ENCODE data around the gene MS4A18.

The MS4A18 gene

DNA sequence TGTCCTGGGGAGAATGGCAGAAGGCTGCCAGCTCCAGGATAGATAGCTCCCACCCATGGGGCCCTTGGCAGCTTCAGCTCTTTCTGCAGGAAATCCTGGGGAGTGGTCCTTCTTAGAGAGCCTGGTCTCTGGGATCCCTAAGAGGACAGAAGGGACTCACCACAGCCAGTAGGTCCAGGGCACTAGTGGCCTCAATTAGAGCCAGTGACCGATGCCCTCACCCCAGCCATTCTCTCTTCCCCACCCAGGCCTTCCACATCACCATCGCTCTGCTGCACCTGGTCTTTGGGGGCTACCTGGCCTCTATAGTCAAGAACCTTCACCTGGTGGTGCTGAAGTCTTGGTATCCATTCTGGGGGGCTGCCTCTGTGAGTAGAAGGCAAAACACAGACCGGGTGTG lies 66.2 kb downstream of the MS4A18 start:
- DNase-seq (ENCODE audit: insufficient read length, low spot score) = no peak
- FAIRE-seq = no peak
- TF ChIP-seq POLR2A (IDR thresholded peaks at IDR 0.05; ENCODE audit: low read depth, low read length) (no peak), TAF1 (IDR thresholded peaks at IDR 0.05; ENCODE audit: low read depth, low read length) (no peak), POLR2AphosphoS5 (IDR thresholded peaks at IDR 0.05; ENCODE audit: low read depth, low read length) (no peak), POU2F2 (IDR thresholded peaks at IDR 0.05; ENCODE audit: low read depth, low read length) (no peak), PAX5 (IDR thresholded peaks at IDR 0.05; ENCODE audit: insufficient read depth, low read length, severe bottlenecking) (no peak), SPI1 (IDR thresholded peaks at IDR 0.05; ENCODE audit: low read depth, low read length) (no peak)

- FAIRE-seq = no peak
- DNase-seq (ENCODE audit: insufficient read length, low spot score) = no peak
- TF ChIP-seq PAX5 (IDR thresholded peaks at IDR 0.05; ENCODE audit: insufficient read depth, low read length, severe bottlenecking) = no peak
- TF ChIP-seq TAF1 (IDR thresholded peaks at IDR 0.05; ENCODE audit: low read depth, low read length) = no peak
- TF ChIP-seq POU2F2 (IDR thresholded peaks at IDR 0.05; ENCODE audit: low read depth, low read length) = no peak
- no peak for TF ChIP-seq POLR2A (IDR thresholded peaks at IDR 0.05; ENCODE audit: low read depth, low read length)
- no peak for TF ChIP-seq POLR2AphosphoS5 (IDR thresholded peaks at IDR 0.05; ENCODE audit: low read depth, low read length)
Measured at GRCh38 chr11:60791153-60791933, 66.8 kb downstream of the MS4A18 start.

GRCh38 chr11:60792521-60792920 lies 68.0 kb downstream of the MS4A18 start:
- FAIRE-seq = no peak

More at GRCh38 chr11:60792521-60792920, 68.0 kb downstream of the MS4A18 start:
- no peak for DNase-seq (ENCODE audit: insufficient read length, low spot score)
- TF ChIP-seq POU2F2 (IDR thresholded peaks at IDR 0.05; ENCODE audit: low read depth, low read length) (no peak), SPI1 (IDR thresholded peaks at IDR 0.05; ENCODE audit: low read depth, low read length) (no peak), POLR2A (IDR thresholded peaks at IDR 0.05; ENCODE audit: low read depth, low read length) (no peak), TAF1 (IDR thresholded peaks at IDR 0.05; ENCODE audit: low read depth, low read length) (no peak), PAX5 (IDR thresholded peaks at IDR 0.05; ENCODE audit: insufficient read depth, low read length, severe bottlenecking) (no peak), POLR2AphosphoS5 (IDR thresholded peaks at IDR 0.05; ENCODE audit: low read depth, low read length) (no peak)

Data from GM12891 (cell line).